Activated CD8-positive, alpha-beta memory T cell treated with anti-CD3 and anti-CD28 coated beads for 36 hours (primary cell): ENCODE results near the gene CEBPB. TPM values are rescaled to one million over a fixed set of nuclear protein-coding genes. Genes with fewer than 3 reads are reported as not detected.

Experiments
- CTCF ChIA-PET: fragments of 350-600 bp; sonication (Branson Sonifier 250); formaldehyde crosslinking; loops from one replicate; lab custom pipeline; 2021; ENCODE audit warnings: antibody characterized with exemption; lab: Charles Lee
- POLR2A ChIA-PET: fragments of 350-600 bp; sonication (Branson Sonifier 250); formaldehyde crosslinking; loops from one replicate; lab custom pipeline; 2021; ENCODE audit warnings: antibody characterized with exemption; lab: Charles Lee
- total RNA-seq, 2 experiments: library from RNA; stranded (reverse); gene quantifications; one replicate each; pipeline ENCODE4 v1.2.3, GENCODE V29; 2021

Gene CEBPB
- total RNA-seq, 2 experiments from 2014 or later, result 32.5 to 32.6 TPM

- ChIA-PET POLR2A (no interaction called here), CTCF (interaction anchor here (0.5 kb wide), 1 partner anchor 1857 kb away, joined by 3 read pairs; no protein-coding TSS in a partner anchor)
Measured at GRCh38 chr20:50232651-50233324, 42.2 kb downstream of the CEBPB start.

- CTCF ChIA-PET, result no interaction called here
- POLR2A ChIA-PET, result no interaction called here
Measured at GRCh38 chr20:50233325-50234212, 42.9 kb downstream of the CEBPB start.

GRCh38 chr20:50234288-50234687, 43.7 kb downstream of the CEBPB start:
- POLR2A ChIA-PET, result no interaction called here
- CTCF ChIA-PET, result no interaction called here

- POLR2A ChIA-PET, result no interaction called here
- CTCF ChIA-PET, result no interaction called here
Measured at GRCh38 chr20:50237349-50237748, 46.7 kb downstream of the CEBPB start.

GRCh38 chr20:50238081-50238800, 47.6 kb downstream of the CEBPB start:
- ChIA-PET POLR2A (no interaction called here), CTCF (no interaction called here)

GRCh38 chr20:50240092-50240491, 49.5 kb downstream of the CEBPB start:
- POLR2A ChIA-PET, result no interaction called here
- CTCF ChIA-PET, result no interaction called here

- ChIA-PET CTCF (no interaction called here), POLR2A (no interaction called here)
Measured at GRCh38 chr20:50242178-50242514, 51.5 kb downstream of the CEBPB start.

Other genes with a start within 250 kb of the CEBPB start
- gene SNAI1, start 207.8 kb upstream of the CEBPB start, total RNA-seq, result under 1 TPM; 0.40 to 0.52 TPM
- gene UBE2V1, start 77.7 kb upstream of the CEBPB start, total RNA-seq, result 100 to 1,000 TPM; 167 to 174 TPM
- 10 to 100 TPM; 20.5 to 20.9 TPM for gene PEDS1, start 37.1 kb upstream of the CEBPB start, total RNA-seq